ENCODE measurements around the gene INPP4B.

- no peak for TF ChIP-seq CTCF (conservative IDR thresholded peaks at IDR 0.05 in 1 of 2, IDR thresholded peaks at IDR 0.05 in 1 of 2; ENCODE audit: low read depth in 1 of 2, low read length in 2 of 2)
- TF ChIP-seq EZH2 (IDR thresholded peaks at IDR 0.05; ENCODE audit: low read length, missing control alignments): no peak
Measured at GRCh38 chr4:142427456-142427855, 418.6 kb downstream of the INPP4B start.

All from fibroblast of lung (primary cell).